Measurements from ENCODE around the gene TBC1D14. TPM values are rescaled to one million over a fixed set of nuclear protein-coding genes. Genes with fewer than 3 reads are reported as not detected.

Gene TBC1D14
- total and polyA plus RNA-seq, 2 of the 8 experiments (the other 6 are each of a cell fraction or from before 2014, with no cell fraction given) = 45.6 to 48.2 TPM

- H2AFZ ChIP-seq (ENCODE audit: low read length) = no peak overlapping the region
- no peak overlapping the region for H2BK5ac ChIP-seq (ENCODE audit: low read depth, low read length)
- no peak overlapping the region for H4K5ac ChIP-seq (ENCODE audit: insufficient read length, low read depth, low read length)
- H3K4me3 ChIP-seq (ENCODE audit: extremely low read depth in 1 of 4, insufficient read depth in 2 of 4, low read depth in 3 of 4, low read length in 4 of 4) = no peak overlapping the region
- no peak overlapping the region for H2BK15ac ChIP-seq (ENCODE audit: low read length)
- no peak overlapping the region for H3K4ac ChIP-seq (replicated peaks; ENCODE audit: insufficient read length, low read depth, low read length)
- H2BK120ac ChIP-seq (replicated peaks; ENCODE audit: low read depth, low read length) = no peak overlapping the region
- H3K14ac ChIP-seq (ENCODE audit: insufficient read length) = no peak overlapping the region
- H3K23ac ChIP-seq (ENCODE audit: insufficient read length) = no peak overlapping the region
- H2BK20ac ChIP-seq (ENCODE audit: low read length) = no peak overlapping the region
- TF ChIP-seq ATF2 (IDR thresholded peaks at IDR 0.05; ENCODE audit: low read length) (no peak), CEBPB (IDR thresholded peaks at IDR 0.05; ENCODE audit: low read depth, low read length) (no peak), TCF12 (IDR thresholded peaks at IDR 0.05; ENCODE audit: low read depth, low read length) (no peak), POU5F1 (IDR thresholded peaks at IDR 0.05; ENCODE audit: low read depth, low read length) (no peak), EZH2 (IDR thresholded peaks at IDR 0.05; ENCODE audit: low read depth, low read length, severe bottlenecking) (no peak), SIRT6 (IDR thresholded peaks at IDR 0.05; ENCODE audit: low read length) (no peak)
- no peaks in the 10 kb centered on the region for H3K27me3 ChIP-seq (replicated peaks in 1 of 4; ENCODE audit: control insufficient read depth in 3 of 4, extremely low read depth in 1 of 4, insufficient read depth in 3 of 4, low read length in 3 of 4)
- H4K8ac ChIP-seq (ENCODE audit: extremely low read depth, insufficient read depth, low read length) = no peak overlapping the region; the same call in 1 of the 2 replicates
- H3K36me3 ChIP-seq (ENCODE audit: control insufficient read depth in 2 of 4, insufficient read depth in 4 of 4, low read length in 3 of 4) = peaks cover under 1 to 10% (median 6%) of the 10 kb centered on the region in 4 experiments; a peak in 5 of 8 replicates
- FAIRE-seq (no peak), DNase-seq (ENCODE audit: low read depth in 1 of 2, low spot score in 2 of 2) (no peak)
- peak overlapping the region in 1 of 4 experiments; percentile 56; a peak in 2 of 7 replicates for H3K9ac ChIP-seq (replicated peaks in 1 of 4; ENCODE audit: extremely low read depth in 1 of 4, low read depth in 3 of 4, low read length in 3 of 4)
- no peak overlapping the region for H3K18ac ChIP-seq (ENCODE audit: extremely low read depth, low read length)
- H2BK12ac ChIP-seq (ENCODE audit: low read depth, low read length) = no peak overlapping the region
- ChIA-PET CTCF (ENCODE audit: partially characterized antibody) (interaction anchor here (1.0 to 3.0 kb wide), 4 partner anchors 15 to 82 kb away, joined by 3 to 14 read pairs (median 6); no protein-coding TSS in a partner anchor), POLR2A (ENCODE audit: partially characterized antibody) (interaction anchor here (0.9 to 4.6 kb wide), 3 partner anchors 10 to 19 kb away, joined by 4 to 21 read pairs (median 15); no protein-coding TSS in a partner anchor)
- no peaks in the 10 kb centered on the region for H3K9me3 ChIP-seq (ENCODE audit: insufficient read depth in 2 of 2, low read depth in 1 of 2, low read length in 1 of 2)
- no peak overlapping the region for H3K27ac ChIP-seq (ENCODE audit: low read depth, low read length)
- peaks cover 28% of the 10 kb centered on the region for H3K79me1 ChIP-seq (ENCODE audit: low read depth, low read length)
- H3K4me1 ChIP-seq (replicated peaks in 1 of 4; ENCODE audit: control insufficient read depth in 3 of 4, insufficient read depth in 4 of 4, low read length in 3 of 4) = peaks cover 5 to 17% (median 8%) of the 10 kb centered on the region in 4 experiments
- peaks cover 7 to 67% of the 10 kb centered on the region in 2 experiments; a peak in 3 of 4 replicates for H3K79me2 ChIP-seq (ENCODE audit: control insufficient read depth in 1 of 2, insufficient read depth in 2 of 2, low read length in 2 of 2)
- peak overlapping the region; percentile 28 to 78; a peak in 2 of 4 replicates for H3K4me2 ChIP-seq (ENCODE audit: insufficient read depth in 1 of 2, low read depth in 2 of 2, low read length in 2 of 2)
- H4K20me1 ChIP-seq (replicated peaks in 1 of 2; ENCODE audit: control insufficient read depth in 1 of 2, insufficient read depth in 2 of 2, low read length in 2 of 2) = peaks cover 19 to 30% of the 10 kb centered on the region in 2 experiments
- peaks cover 11% of the 10 kb centered on the region for H3K23me2 ChIP-seq (ENCODE audit: low read depth, low read length)
- 82% methylated on average over 10 of the region's 10 CpGs; no CpG with 5 or more reads in 1 of the 2 experiments for WGBS, 2 experiments (ENCODE audit: extremely low coverage in 1 of 2, insufficient coverage in 1 of 2, insufficient read length in 1 of 2, insufficient replicate concordance in 2 of 2, low coverage in 1 of 2, low lambda C conversion rate in 2 of 2, missing lambda C conversion rate in 1 of 2)
- no peak overlapping the region for H3K56ac ChIP-seq (replicated peaks; ENCODE audit: insufficient read length, low read depth, low read length)
- no peak overlapping the region for H4K91ac ChIP-seq (replicated peaks; ENCODE audit: insufficient read length, low read length)
- no peak overlapping the region for H2AK5ac ChIP-seq (ENCODE audit: low read depth, low read length)
Observed at GRCh38 chr4:6989331-6989923, 79.8 kb downstream of the TBC1D14 start.
